HepG2 (cell line): ENCODE measurements around the gene ISLR2. TPM values are rescaled to one million over a fixed set of nuclear protein-coding genes. Genes with fewer than 3 reads are reported as not detected.

ENCODE experiments used
- FOSL2 ChIP-seq: sonication (generic); formaldehyde crosslinking; IDR thresholded peaks from 2 replicates; pipeline ENCODE4 v1.4.0; 2020; ENCODE audit warnings: missing genetic modification reagents
- GATAD1 ChIP-seq: IDR thresholded peaks from 2 replicates; pipeline ENCODE4 v1.6.1; 2016; ENCODE audit warnings: missing genetic modification reagents, missing compliant biosample characterization
- HNRNPLL ChIP-seq: fragments of 200-400 bp; formaldehyde crosslinking; IDR thresholded peaks from 2 replicates; pipeline ENCODE4 v1.6.1; 2017; ENCODE audit warnings: mild to moderate bottlenecking, low read depth, low read length; ENCODE audit not compliant: poor library complexity, severe bottlenecking
- KLF11 ChIP-seq: IDR thresholded peaks from 2 replicates; pipeline ENCODE4 v1.6.1; 2016; ENCODE audit warnings: missing compliant biosample characterization
- PTBP1 ChIP-seq: fragments of 200-400 bp; formaldehyde crosslinking; IDR thresholded peaks from 2 replicates; pipeline ENCODE4 v1.6.1; 2018; ENCODE audit warnings: low read length, low read depth; ENCODE audit not compliant: poor library complexity, severe bottlenecking
- SALL1 ChIP-seq: sonication (generic); formaldehyde crosslinking; IDR thresholded peaks from 2 replicates; pipeline ENCODE4 v1.8.0; 2022; ENCODE audit warnings: mild to moderate bottlenecking, missing genetic modification reagents
- SIN3B ChIP-seq: fragments of 150-350 bp; IDR thresholded peaks from 2 replicates; pipeline ENCODE4 v1.6.1; 2014; ENCODE audit warnings: low read length
- TAF15 ChIP-seq: fragments of 200-400 bp; formaldehyde crosslinking; IDR thresholded peaks from one replicate; pipeline ENCODE4 v1.6.1; 2018; ENCODE audit warnings: mild to moderate bottlenecking, low read depth, low read length; ENCODE audit not compliant: poor library complexity, severe bottlenecking
- TSC22D2 ChIP-seq: sonication (generic); formaldehyde crosslinking; IDR thresholded peaks from 2 replicates; pipeline ENCODE4 v1.5.1; 2020; ENCODE audit warnings: missing genetic modification reagents, mild to moderate bottlenecking, borderline replicate concordance
- ZBTB20 ChIP-seq: sonication (generic); formaldehyde crosslinking; IDR thresholded peaks from 2 replicates; pipeline ENCODE4 v1.8.1; 2023; ENCODE audit warnings: missing genetic modification reagents, low read depth, mild to moderate bottlenecking, borderline replicate concordance
- ZNF143 ChIP-seq: sonication (generic); formaldehyde crosslinking; IDR thresholded peaks from 2 replicates; pipeline ENCODE4 v1.4.0; 2020; ENCODE audit warnings: missing genetic modification reagents
- ZNF30 ChIP-seq: sonication (generic); formaldehyde crosslinking; IDR thresholded peaks from 2 replicates; pipeline ENCODE4 v1.5.0; 2020; ENCODE audit warnings: mild to moderate bottlenecking, missing genetic modification reagents
- ZNF619 ChIP-seq: sonication (generic); formaldehyde crosslinking; IDR thresholded peaks from 2 replicates; pipeline ENCODE4 v1.4.0; 2020; ENCODE audit warnings: mild to moderate bottlenecking, missing genetic modification reagents
- polyA plus RNA-seq, 8 experiments: library from polyadenylated mRNA; depleted of rRNA in 3 of 8; stranded (reverse) in 7 of 8; unstranded in 1 of 8; fragments of >200 nt; fragmentation: Illumina TruSeq in 4 of 8; extraction: Trizol in 4 of 8; gene quantifications; 2 replicates each; pipeline versions ENCODE4 v1.2.1 to v1.2.3, GENCODE V29; 2011 to 2016; ENCODE audit warnings: low read depth in 4 of 8, missing spikeins in 1 of 8, mixed read lengths in 1 of 8; ENCODE audit not compliant: insufficient read depth in 1 of 8
- total RNA-seq, 5 experiments: library from RNA; depleted of rRNA; stranded (reverse); fragments of >200 nt; fragmentation: Illumina TruSeq; extraction: Trizol; gene quantifications; 2 replicates each; pipeline ENCODE4 v1.2.3, GENCODE V29; 2016; ENCODE audit warnings: low read depth in 1 of 5
- TF ChIP-seq, protein P1 (sequence below): sonication (generic); formaldehyde crosslinking; IDR thresholded peaks from 2 replicates; pipeline ENCODE4 v1.8.0; 2022; ENCODE audit warnings: mild to moderate bottlenecking, missing genetic modification reagents, borderline replicate concordance
- TF ChIP-seq, protein P2 (sequence below): sonication (generic); formaldehyde crosslinking; IDR thresholded peaks from 2 replicates; pipeline ENCODE4 v1.5.0; 2020; ENCODE audit warnings: mild to moderate bottlenecking, missing genetic modification reagents, borderline replicate concordance
- TF ChIP-seq, protein P3 (sequence below): sonication (generic); formaldehyde crosslinking; IDR thresholded peaks from 2 replicates; pipeline ENCODE4 v1.8.1; 2023; ENCODE audit warnings: missing genetic modification reagents, mild to moderate bottlenecking, borderline replicate concordance

Gene ISLR2
- total and polyA plus RNA-seq, 2 of the 13 experiments (the other 11 are each of a cell fraction or from before 2014, with no cell fraction given): not detected

DNA sequence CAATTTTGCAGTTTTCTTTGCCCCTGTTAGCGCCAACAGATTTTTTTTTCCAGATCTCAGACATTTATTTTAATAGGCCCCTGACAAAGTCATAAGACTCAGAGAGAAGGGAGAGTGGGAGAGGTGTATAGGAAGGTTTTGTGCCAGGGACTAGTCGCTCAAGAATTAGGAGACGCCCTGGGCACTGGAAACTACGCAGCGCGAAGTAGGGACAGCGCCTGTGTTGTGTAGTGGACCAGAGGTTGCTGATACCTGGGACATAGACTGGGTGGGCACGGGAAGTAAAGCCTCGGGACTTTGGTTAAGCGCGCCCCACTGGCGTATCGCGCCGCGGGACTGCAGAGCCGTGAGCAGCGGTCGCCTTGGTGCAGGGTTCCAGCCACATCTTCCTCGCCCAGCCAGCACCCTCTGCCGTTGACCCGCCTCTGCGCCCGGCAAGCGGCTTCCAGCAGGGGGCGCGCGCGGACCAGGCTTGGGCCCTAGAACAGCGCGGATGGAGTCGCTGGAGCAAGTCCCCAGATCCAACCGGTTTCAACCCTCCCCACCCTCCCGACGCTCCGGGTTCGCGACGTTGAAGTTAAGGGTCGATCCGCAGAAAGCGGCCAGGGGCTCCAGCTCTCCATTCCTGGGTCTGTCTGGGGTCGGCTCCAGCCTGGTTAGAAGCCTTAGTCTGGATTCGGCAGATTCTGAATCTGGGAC is 3.0 kb upstream of the ISLR2 start (continued):
- TF ChIP-seq, protein P1, sequence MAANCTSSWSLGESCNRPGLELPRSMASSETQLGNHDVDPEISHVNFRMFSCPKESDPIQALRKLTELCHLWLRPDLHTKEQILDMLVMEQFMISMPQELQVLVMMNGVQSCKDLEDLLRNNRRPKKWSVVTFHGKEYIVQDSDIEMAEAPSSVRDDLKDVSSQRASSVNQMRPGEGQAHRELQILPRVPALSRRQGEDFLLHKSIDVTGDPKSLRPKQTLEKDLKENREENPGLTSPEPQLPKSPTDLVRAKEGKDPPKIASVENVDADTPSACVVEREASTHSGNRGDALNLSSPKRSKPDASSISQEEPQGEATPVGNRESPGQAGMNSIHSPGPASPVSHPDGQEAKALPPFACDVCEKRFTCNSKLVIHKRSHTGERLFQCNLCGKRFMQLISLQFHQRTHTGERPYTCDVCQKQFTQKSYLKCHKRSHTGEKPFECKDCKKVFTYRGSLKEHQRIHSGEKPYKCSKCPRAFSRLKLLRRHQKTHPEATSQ (CRISPR knock-in tag): no peak
- peak; percentile 47 for TF ChIP-seq HNRNPLL
- TF ChIP-seq FOSL2 (CRISPR knock-in tag): no peak
- no peak for TF ChIP-seq PTBP1
- no peak for TF ChIP-seq KLF11 (CRISPR knock-in tag)
- TF ChIP-seq ZBTB20: no peak
- TF ChIP-seq, protein P2, sequence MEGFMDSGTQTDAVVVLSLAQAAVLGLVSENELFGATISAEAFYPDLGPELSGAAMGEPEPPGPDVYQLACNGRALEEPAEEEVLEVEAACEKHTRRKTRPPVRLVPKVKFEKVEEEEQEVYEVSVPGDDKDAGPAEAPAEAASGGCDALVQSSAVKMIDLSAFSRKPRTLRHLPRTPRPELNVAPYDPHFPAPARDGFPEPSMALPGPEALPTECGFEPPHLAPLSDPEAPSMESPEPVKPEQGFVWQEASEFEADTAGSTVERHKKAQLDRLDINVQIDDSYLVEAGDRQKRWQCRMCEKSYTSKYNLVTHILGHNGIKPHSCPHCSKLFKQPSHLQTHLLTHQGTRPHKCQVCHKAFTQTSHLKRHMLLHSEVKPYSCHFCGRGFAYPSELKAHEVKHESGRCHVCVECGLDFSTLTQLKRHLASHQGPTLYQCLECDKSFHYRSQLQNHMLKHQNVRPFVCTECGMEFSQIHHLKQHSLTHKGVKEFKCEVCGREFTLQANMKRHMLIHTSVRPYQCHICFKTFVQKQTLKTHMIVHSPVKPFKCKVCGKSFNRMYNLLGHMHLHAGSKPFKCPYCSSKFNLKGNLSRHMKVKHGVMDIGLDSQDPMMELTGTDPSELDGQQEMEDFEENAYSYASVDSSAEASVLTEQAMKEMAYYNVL (CRISPR knock-in tag): no peak
- no peak for TF ChIP-seq SIN3B
- peak; percentile 51; the same call in 1 of the 2 replicates for TF ChIP-seq TSC22D2 (CRISPR knock-in tag)
- TF ChIP-seq, protein P3, sequence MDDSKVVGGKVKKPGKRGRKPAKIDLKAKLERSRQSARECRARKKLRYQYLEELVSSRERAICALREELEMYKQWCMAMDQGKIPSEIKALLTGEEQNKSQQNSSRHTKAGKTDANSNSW (CRISPR knock-in tag): no peak
- 0 out of 2 replicates have a peak, but pooled peaks have one; percentile 22 for TF ChIP-seq GATAD1 (CRISPR knock-in tag)
- TF ChIP-seq ZNF619: no peak
- peak; percentile 41; the same call in 1 of the 2 replicates for TF ChIP-seq SALL1
- no peak for TF ChIP-seq ZNF30 (CRISPR knock-in tag)
- TF ChIP-seq ZNF143 (CRISPR knock-in tag): no peak
- no peak for TF ChIP-seq TAF15
